Measurements from ENCODE around the gene ARID5B.

DNA sequence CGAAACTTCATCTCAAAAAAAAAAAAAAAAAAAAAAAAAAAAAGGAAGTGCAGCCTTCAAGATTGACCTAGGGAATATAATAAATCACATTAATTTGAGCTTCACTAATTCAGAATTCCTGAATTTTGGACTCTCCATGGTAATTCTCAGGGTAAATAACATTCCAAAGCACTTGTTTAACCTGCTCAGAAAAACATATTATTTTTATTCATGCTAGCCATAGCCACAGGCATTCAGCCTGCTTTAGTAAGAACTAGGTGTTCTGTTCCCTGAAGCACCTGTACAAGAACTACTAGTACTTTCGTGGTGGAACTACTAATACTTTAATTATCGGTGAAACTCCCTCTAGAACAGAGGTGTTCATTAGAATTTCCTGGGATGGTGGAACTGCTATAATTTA lies 197.8 kb downstream of the ARID5B start:
- TF ChIP-seq, protein P1, sequence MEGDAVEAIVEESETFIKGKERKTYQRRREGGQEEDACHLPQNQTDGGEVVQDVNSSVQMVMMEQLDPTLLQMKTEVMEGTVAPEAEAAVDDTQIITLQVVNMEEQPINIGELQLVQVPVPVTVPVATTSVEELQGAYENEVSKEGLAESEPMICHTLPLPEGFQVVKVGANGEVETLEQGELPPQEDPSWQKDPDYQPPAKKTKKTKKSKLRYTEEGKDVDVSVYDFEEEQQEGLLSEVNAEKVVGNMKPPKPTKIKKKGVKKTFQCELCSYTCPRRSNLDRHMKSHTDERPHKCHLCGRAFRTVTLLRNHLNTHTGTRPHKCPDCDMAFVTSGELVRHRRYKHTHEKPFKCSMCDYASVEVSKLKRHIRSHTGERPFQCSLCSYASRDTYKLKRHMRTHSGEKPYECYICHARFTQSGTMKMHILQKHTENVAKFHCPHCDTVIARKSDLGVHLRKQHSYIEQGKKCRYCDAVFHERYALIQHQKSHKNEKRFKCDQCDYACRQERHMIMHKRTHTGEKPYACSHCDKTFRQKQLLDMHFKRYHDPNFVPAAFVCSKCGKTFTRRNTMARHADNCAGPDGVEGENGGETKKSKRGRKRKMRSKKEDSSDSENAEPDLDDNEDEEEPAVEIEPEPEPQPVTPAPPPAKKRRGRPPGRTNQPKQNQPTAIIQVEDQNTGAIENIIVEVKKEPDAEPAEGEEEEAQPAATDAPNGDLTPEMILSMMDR (IDR thresholded peaks at IDR 0.05) = no peak
- TF ChIP-seq POLR2A (IDR thresholded peaks at IDR 0.05) = no peak
